SK-N-SH treated with all-trans-retinoic acid at 6 μM for 48 hours (cell line): ENCODE measurements around the gene DHX58.

Experiments
- PPARA ChIP-seq: fragments of 250-450 bp; sonication (Bioruptor Pico); IDR thresholded peaks from 2 replicates; pipeline ENCODE4 v1.5.0; 2020; ENCODE audit warnings: mild to moderate bottlenecking, borderline replicate concordance
- TF ChIP-seq, protein P1 (sequence below): fragments of 250-450 bp; sonication (Bioruptor Pico); IDR thresholded peaks from 2 replicates; pipeline ENCODE4 v1.8.0; 2020; ENCODE audit warnings: mild to moderate bottlenecking, moderate library complexity, borderline replicate concordance

DNA sequence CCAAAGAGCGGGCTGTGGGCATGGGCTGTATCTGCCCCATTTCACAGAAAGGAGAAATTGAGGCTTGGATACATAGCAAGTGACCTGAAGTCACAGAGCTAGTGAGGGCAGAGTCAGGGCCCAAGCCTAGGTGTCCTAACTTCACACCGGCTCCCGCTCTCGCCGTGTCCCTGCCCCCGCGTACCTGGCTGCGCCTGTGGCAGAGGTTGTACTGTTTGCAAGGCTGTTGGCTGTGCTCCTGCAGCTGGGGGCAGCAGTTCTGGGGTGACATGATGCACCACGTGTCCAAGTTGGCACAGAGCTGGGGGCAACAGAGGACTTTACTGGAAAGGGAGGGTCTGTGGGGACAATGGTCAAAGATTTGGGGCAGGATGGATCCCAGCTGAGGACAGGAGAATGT is 3.4 kb downstream of the DHX58 start:
- TF ChIP-seq, protein P1, sequence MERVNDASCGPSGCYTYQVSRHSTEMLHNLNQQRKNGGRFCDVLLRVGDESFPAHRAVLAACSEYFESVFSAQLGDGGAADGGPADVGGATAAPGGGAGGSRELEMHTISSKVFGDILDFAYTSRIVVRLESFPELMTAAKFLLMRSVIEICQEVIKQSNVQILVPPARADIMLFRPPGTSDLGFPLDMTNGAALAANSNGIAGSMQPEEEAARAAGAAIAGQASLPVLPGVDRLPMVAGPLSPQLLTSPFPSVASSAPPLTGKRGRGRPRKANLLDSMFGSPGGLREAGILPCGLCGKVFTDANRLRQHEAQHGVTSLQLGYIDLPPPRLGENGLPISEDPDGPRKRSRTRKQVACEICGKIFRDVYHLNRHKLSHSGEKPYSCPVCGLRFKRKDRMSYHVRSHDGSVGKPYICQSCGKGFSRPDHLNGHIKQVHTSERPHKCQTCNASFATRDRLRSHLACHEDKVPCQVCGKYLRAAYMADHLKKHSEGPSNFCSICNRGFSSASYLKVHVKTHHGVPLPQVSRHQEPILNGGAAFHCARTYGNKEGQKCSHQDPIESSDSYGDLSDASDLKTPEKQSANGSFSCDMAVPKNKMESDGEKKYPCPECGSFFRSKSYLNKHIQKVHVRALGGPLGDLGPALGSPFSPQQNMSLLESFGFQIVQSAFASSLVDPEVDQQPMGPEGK (CRISPR knock-in tag) = no peak
- TF ChIP-seq PPARA (CRISPR knock-in tag) = no peak
